Heart left ventricle (tissue), 13 donors: Measurements from ENCODE around the gene UST.

Experiments used
- CTCF ChIP-seq, 12 donors: fragments of 200-600 bp; sonication (generic) in 4 of 12; IDR thresholded peaks; one replicate each; pipeline versions ENCODE4 v1.5.0 to v1.8.0; 2018 to 2022; ENCODE audit warnings: antibody characterized with exemption in 12 of 12, mild to moderate bottlenecking in 5 of 12
- POLR2A ChIP-seq, 2 donors: fragments of 450-650 bp; IDR thresholded peaks; one replicate each; pipeline ENCODE4 v1.6.1; 2017; ENCODE audit warnings: antibody characterized with exemption in 2 of 2, mild to moderate bottlenecking in 2 of 2, moderate library complexity in 2 of 2
- donor health status: ischemic (EF 13 %, LVEDD 7.1; RV severe dilation, severe dysfunction).
- donor health status: DM: no; HTN: yes; CAD: no.
- donor health status: DM: no; HTN: no; CAD: no.
- donor health status: ischemic (EF 25% LVEDD 6.9; RV normal size, moderate dysfunction).
- donor health status: ischemic (EF 25% LVEDD 5.7; RV mildly dilated, moderate dysfunction).
- donor health status: ischemic (EF 35%, LVEDD 5.7; RV mildly dilated, moderate dysfunction).
- donor health status: nonischemic (EF 11% LVEDD 7.7; RV severe dilation, severe dysfunction).
- donor health status: DM: yes; HTN: yes; CAD: no.
- donor health status: PGD.
- donor health status: ischemic (EF 29% LVEDD 5.4; RV normal size, mild dysfunction).
- donor health status: nonischemic (EF 23%, LVEDD 6.1; RV moderate dilation, normal function).

GRCh38 chr6:148735989-148736388 lies 10.8 kb upstream of the UST start:
- TF ChIP-seq CTCF (IDR thresholded peaks at IDR 0.05) = no peak
- TF ChIP-seq POLR2A (IDR thresholded peaks at IDR 0.05) = no peak
